Measurements from ENCODE around the gene ALOX12B.

- TF ChIP-seq MAX (IDR thresholded peaks at IDR 0.05) (no peak), ZBTB33 (IDR thresholded peaks at IDR 0.05) (no peak), YY1 (IDR thresholded peaks at IDR 0.05) (no peak), CTCF (IDR thresholded peaks at IDR 0.05; ENCODE audit: low read depth, low read length, missing input control) (no peak), GABPA (IDR thresholded peaks at IDR 0.05 in 1 of 2, conservative IDR thresholded peaks at IDR 0.05 in 1 of 2) (no peak), FOXA2 (IDR thresholded peaks at IDR 0.05) (no peak), REST (IDR thresholded peaks at IDR 0.05) (no peak), RAD21 (IDR thresholded peaks at IDR 0.05) (no peak), TAF1 (conservative IDR thresholded peaks at IDR 0.05) (no peak), HNF4G (IDR thresholded peaks at IDR 0.05) (no peak)
These were observed 9.0 kb upstream of the ALOX12B start for GRCh38 chr17:8096541-8096940.

All from liver (tissue), 3 donors.